Glomerular endothelial cell (primary cell): ENCODE measurements around the gene B3GNT3. TPM values are rescaled to one million over a fixed set of nuclear protein-coding genes. Genes with fewer than 3 reads are reported as not detected.
A peak's percentile ranks its signal among the peaks of the same experiment; 100 is the strongest.

Experiments used
- DNase-seq: peaks from one replicate; pipeline ENCODE4 v3.0.0-alpha.2; 2011; ENCODE audit warnings: low read depth, low spot score; ENCODE audit errors: extremely low read depth
- total RNA-seq: library from RNA; depleted of rRNA; stranded (reverse); fragments of >200 nt; gene quantifications from 2 replicates; pipeline ENCODE4 v1.2.3, GENCODE V29; 2015

B3GNT3 gene
- total RNA-seq, 1 donor from 2014 or later: not detected

DNA sequence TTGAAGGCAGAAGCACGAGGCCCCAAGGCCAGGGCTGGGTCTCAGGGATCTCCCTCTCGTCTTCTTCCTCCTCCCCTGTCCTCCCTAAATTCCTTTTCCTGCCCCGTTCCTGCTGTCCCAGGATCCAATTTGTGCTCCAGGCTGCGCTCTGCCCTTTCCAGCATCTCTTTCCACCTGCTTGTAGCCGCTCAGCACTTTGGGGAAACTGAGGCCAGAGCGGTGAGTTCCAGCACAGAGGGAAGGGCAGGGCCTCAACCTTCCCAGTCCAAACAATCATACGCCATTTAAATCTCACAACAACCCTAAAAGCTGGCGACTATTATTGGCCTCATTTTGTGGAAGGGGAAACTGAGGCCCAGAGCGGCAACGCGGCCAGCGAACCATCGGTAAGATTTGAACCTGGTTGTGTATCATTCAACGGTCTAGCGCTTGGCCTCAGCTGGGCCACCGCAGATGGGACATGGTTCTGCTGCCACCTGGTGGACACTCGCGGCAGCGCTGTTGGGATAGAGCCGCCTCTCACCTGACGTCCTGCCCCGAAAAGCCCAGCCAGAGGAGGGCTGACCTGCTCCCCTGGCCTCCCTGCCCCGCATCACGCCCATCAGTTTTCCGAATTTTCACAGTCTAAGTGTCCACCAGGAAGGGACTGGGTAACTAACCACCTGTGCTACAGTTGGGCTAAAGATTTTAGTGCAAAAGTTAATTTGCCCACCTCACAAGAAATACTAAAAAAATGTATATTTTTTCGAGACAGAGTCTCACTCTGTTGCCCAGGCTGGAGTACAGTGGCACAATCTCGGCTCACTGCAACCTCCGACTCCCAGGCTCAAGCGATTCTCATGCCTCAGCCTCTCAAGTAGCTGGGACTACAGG, 60.6 kb downstream of the B3GNT3 start:
- no peak for DNase-seq

DNA sequence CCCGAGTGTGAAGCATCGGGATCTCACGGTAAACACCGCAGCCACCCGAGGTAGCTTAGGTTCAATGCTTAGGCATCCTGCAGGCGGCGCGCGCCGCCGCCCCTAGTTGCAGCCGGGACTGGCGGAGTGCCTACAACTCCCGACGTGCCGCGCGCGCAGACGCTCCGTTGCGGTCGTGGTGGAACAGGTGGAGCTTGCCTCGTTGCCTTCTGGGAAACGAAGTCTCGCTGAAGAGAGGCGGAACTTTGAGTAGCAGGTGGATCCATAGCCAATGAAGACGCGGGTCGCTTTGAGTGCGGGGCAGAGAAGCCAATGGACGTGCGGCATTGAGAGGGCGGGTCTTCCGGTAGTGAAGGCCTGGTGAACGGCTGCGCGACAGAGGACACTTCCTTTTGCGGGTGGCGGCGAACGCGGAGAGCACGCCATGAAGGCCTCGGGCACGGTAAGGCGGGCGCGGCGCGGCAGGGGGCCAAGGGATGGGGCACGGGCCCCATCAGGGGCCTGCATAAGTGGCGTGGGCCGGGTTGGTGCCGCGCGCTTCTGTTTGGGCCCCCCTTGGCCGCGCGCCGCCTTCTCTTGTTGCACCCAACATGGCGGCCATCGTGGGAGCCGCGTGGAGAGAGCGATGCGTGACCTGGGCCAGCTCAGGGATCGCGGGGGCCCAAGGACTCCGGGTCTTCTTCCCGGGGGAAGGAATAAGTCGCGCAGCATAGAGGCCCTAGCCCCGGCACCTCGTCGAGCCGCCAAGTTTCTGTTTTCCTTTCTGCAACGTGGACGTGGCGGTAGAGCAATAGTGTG, 64.8 kb downstream of the B3GNT3 start, which contains the start of gene RPL18A:
Gene RPL18A, plus strand, starts transcription at position 378 of the 798 bp plus-strand sequence. Its CDS starts 47 bp downstream, at position 425.
- DNase-seq: peak; percentile 99

DNA sequence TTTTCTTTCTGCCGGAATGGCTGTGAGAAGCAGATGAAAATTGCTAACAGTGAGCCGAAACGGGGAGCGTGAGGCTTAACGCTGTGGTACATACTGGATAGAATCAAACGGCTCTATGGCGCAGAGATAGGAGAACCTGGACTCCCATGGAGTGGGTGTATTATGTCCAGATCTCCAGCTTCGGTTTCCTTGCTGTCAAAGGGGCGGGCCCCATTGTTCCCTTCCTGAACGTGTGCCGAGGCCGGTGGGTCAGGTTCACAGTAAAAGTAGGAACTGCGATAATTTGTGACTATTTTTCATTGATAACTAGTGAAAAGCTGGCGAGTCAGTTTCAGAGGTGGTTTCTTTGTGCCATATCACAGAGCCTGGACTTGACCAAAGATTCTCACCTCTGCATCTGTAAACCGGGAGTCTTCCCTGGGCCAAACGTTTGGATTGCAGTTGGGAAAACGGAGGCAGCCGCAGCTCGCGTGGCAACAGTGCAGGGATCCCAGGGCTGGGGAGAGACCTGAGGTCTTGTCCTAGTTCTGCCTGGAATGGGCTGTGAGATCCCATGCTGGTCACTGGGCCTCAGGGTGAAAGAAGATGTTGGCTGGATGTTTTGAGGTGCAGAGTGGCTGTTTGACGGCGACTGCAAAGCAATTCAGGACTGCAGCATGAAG, 65.5 kb downstream of the B3GNT3 start:
- DNase-seq: no peak

DNA sequence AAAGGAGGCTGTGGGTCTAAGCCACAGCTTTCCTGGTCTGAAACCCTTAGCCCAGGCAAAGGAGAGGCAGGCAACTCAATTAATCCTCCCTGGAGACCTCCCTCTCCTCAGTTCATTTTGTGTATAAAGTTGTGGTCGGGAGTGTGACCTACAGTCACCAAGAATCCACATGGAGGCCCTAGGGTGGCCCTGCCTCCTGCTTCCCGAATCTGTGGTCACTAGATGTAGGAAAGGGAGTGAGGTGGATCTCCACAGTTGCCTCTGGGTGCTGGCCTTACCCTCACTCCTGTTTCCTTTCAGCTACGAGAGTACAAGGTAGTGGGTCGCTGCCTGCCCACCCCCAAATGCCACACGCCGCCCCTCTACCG, 66.0 kb downstream of the B3GNT3 start:
- DNase-seq: no peak

DNA sequence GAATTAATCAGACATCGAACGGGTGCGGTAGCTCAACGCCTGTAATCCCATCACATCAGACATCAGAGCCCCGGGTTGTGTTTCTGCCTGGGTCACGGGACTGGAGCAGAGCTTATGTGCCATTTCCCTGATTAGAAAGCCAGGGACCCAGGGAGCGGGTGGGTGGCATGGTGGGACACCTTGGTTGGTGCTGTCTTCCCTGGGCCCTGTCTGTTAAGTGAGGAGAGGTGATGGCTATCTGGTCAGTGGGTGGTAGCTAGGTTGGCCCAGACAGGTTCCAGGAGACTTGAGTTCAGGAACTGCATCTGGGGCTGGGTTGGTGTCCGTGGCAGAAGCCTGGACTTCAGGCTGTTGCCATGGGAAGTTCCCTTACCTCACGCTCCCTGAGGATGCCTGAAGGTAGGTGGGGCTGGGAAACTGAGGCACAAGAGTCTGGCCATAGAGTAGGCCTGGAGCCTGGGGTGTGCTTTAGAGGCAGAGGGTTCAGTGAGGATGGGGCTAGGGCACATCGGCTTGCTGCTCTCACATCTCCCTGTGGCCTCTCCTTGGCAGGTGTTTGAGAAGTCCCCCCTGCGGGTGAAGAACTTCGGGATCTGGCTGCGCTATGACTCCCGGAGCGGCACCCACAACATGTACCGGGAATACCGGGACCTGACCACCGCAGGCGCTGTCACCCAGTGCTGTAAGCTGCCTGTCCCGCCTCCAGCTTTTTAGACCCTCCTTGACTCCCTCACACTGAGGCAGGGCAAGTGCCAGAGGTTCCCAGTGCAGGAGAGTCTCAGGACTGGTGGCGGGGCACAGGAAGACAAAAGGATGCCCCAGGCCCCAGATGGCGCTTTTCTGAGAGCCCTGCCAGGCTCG, 66.8 kb downstream of the B3GNT3 start:
- DNase-seq: no peak

DNA sequence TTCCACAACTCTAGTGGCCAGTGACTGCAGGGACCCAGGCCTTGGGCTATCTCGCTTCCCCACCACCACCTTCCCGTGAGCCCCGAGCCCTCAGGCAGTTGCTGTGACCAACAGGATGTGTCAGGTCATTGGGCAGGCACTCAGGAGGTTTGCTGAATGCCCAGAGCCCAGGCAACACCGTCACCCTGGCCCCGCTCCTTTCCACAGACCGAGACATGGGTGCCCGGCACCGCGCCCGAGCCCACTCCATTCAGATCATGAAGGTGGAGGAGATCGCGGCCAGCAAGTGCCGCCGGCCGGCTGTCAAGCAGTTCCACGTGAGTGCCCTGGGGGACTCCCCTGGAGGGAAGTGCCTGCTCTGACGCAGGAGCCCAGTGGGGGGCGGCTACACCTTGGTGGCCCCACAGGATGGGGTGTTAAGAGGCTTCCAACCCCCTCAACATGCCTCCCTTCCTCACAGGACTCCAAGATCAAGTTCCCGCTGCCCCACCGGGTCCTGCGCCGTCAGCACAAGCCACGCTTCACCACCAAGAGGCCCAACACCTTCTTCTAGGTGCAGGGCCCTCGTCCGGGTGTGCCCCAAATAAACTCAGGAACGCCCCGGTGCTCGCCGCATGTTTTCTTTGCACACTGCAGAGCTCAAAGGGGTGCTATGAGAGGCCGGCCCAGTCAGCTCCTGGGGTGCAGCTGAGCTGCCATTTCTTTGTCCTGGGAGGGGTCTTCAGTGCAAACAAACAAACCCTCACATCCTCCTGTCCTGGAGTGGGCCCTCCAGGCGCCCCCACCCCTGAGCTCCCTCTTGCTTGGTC, 68.0 kb downstream of the B3GNT3 start:
- DNase-seq: no peak

Other genes starting within 250 kb of the B3GNT3 start
- 297 and 462 TPM in 2 replicates for gene COLGALT1, start 239.5 kb upstream of the B3GNT3 start, total RNA-seq
- 0.19 and 0.70 TPM in 2 replicates for gene UNC13A, start 106.8 kb upstream of the B3GNT3 start, total RNA-seq
- gene MAP1S, start 75.7 kb upstream of the B3GNT3 start, total RNA-seq: 72.2 and 141 TPM in 2 replicates
- 0.93 and 3.1 TPM in 2 replicates for gene FCHO1, start 43.7 kb upstream of the B3GNT3 start, total RNA-seq
- gene INSL3, start 26.4 kb downstream of the B3GNT3 start, total RNA-seq: not detected in 2 replicates
- 12.1 and 25.9 TPM in 2 replicates for gene JAK3, start 52.8 kb downstream of the B3GNT3 start, total RNA-seq
- gene RPL18A, start 64.8 kb downstream of the B3GNT3 start, total RNA-seq: 1,326 and 1,657 TPM in 2 replicates
- gene SLC5A5, start 76.8 kb downstream of the B3GNT3 start, total RNA-seq: not detected in 2 replicates
- gene CCDC124, start 137.9 kb downstream of the B3GNT3 start, total RNA-seq: 94.4 and 103 TPM in 2 replicates
- gene KCNN1, start 172.0 kb downstream of the B3GNT3 start, total RNA-seq: 0.41 and 2.3 TPM in 2 replicates
- gene ARRDC2, start 213.0 kb downstream of the B3GNT3 start, total RNA-seq: 15.5 and 38.1 TPM in 2 replicates